ENCODE results near the gene NOS2. TPM values are rescaled to one million over a fixed set of nuclear protein-coding genes. Genes with fewer than 3 reads are reported as not detected.

Gene NOS2
- polyA plus RNA-seq, 1 donor from 2014 or later: 0.53 TPM

- Histone ChIP-seq H3K4me2 (ENCODE audit: low read length) (no peak overlapping the region), H3K27me3 (ENCODE audit: insufficient read depth, low read depth, low read length) (no peaks in the 10 kb centered on the region), H4K20me1 (ENCODE audit: insufficient read depth) (no peaks in the 10 kb centered on the region), H3K36me3 (ENCODE audit: insufficient read depth, low read length) (no peaks in the 10 kb centered on the region), H3K27ac (ENCODE audit: low read length) (no peak overlapping the region), H3K9ac (ENCODE audit: low read length) (no peak overlapping the region), H3K9me3 (ENCODE audit: low read length) (no peaks in the 10 kb centered on the region), H3K4me3 (ENCODE audit: low read length) (no peak overlapping the region), H3F3A (ENCODE audit: insufficient read depth, low read length, poor library complexity, severe bottlenecking) (no peaks in the 10 kb centered on the region), H3K9me2 (ENCODE audit: insufficient read depth, low read length) (no peaks in the 10 kb centered on the region), H3K79me2 (replicated peaks; ENCODE audit: insufficient read depth, low read length) (no peaks in the 10 kb centered on the region), H2AFZ (ENCODE audit: low read depth, low read length) (no peak overlapping the region)
- no peak for TF ChIP-seq REST (IDR thresholded peaks at IDR 0.05; ENCODE audit: borderline replicate concordance)
- no peak for TF ChIP-seq EP300 (conservative IDR thresholded peaks at IDR 0.05; ENCODE audit: poor library complexity, severe bottlenecking)
- TF ChIP-seq RAD21 (conservative IDR thresholded peaks at IDR 0.05): no peak
- TF ChIP-seq POLR2AphosphoS5 (IDR thresholded peaks at IDR 0.05): no peak
- TF ChIP-seq TAF1 (IDR thresholded peaks at IDR 0.05; ENCODE audit: low read depth): no peak
- TF ChIP-seq CTCF (IDR thresholded peaks at IDR 0.05; ENCODE audit: poor library complexity, severe bottlenecking): no peak
- TF ChIP-seq MXI1 (conservative IDR thresholded peaks at IDR 0.05; ENCODE audit: poor library complexity, severe bottlenecking): no peak
- TF ChIP-seq SMC3 (conservative IDR thresholded peaks at IDR 0.05; ENCODE audit: poor library complexity): no peak
- TF ChIP-seq EZH2 (IDR thresholded peaks at IDR 0.05; ENCODE audit: borderline replicate concordance, insufficient read depth, low read length, poor library complexity, severe bottlenecking): no peak
These were observed 48.5 kb downstream of the NOS2 start for GRCh38 chr17:27751622-27752490.

GRCh38 chr17:27751166-27751565 is 49.2 kb downstream of the NOS2 start:
- Histone ChIP-seq H3K9me2 (ENCODE audit: insufficient read depth, low read length) (no peaks in the 10 kb centered on the region), H3K9ac (ENCODE audit: low read length) (no peak overlapping the region), H3K27ac (ENCODE audit: low read length) (no peak overlapping the region), H3K79me2 (replicated peaks; ENCODE audit: insufficient read depth, low read length) (no peaks in the 10 kb centered on the region), H3K4me3 (ENCODE audit: low read length) (no peak overlapping the region), H4K20me1 (ENCODE audit: insufficient read depth) (no peaks in the 10 kb centered on the region), H3K27me3 (ENCODE audit: insufficient read depth, low read depth, low read length) (no peaks in the 10 kb centered on the region), H2AFZ (ENCODE audit: low read depth, low read length) (no peak overlapping the region), H3K9me3 (ENCODE audit: low read length) (no peaks in the 10 kb centered on the region), H3F3A (ENCODE audit: insufficient read depth, low read length, poor library complexity, severe bottlenecking) (no peaks in the 10 kb centered on the region), H3K4me2 (ENCODE audit: low read length) (no peak overlapping the region), H3K36me3 (ENCODE audit: insufficient read depth, low read length) (no peaks in the 10 kb centered on the region)
- TF ChIP-seq MXI1 (conservative IDR thresholded peaks at IDR 0.05; ENCODE audit: poor library complexity, severe bottlenecking) (no peak), EP300 (conservative IDR thresholded peaks at IDR 0.05; ENCODE audit: poor library complexity, severe bottlenecking) (no peak), TAF1 (IDR thresholded peaks at IDR 0.05; ENCODE audit: low read depth) (no peak), CTCF (IDR thresholded peaks at IDR 0.05; ENCODE audit: poor library complexity, severe bottlenecking) (no peak), RAD21 (conservative IDR thresholded peaks at IDR 0.05) (no peak), REST (IDR thresholded peaks at IDR 0.05; ENCODE audit: borderline replicate concordance) (no peak), EZH2 (IDR thresholded peaks at IDR 0.05; ENCODE audit: borderline replicate concordance, insufficient read depth, low read length, poor library complexity, severe bottlenecking) (no peak), POLR2AphosphoS5 (IDR thresholded peaks at IDR 0.05) (no peak), SMC3 (conservative IDR thresholded peaks at IDR 0.05; ENCODE audit: poor library complexity) (no peak)

Measured in neural cell (in vitro differentiated cells).